Muscle layer of colon (tissue), 2 donors: ENCODE measurements around the gene ADAMTS2.

Experiments used
- H3K27ac ChIP-seq: one replicate; pipeline ENCODE4 v1.7.0; 2013; ENCODE audit warnings: low read depth, mild to moderate bottlenecking, low read length, moderate library complexity
- H3K27me3 ChIP-seq, 2 donors: one replicate each; pipeline ENCODE4 v1.7.0; 2013; ENCODE audit warnings: low read length in 2 of 2, mild to moderate bottlenecking in 2 of 2; ENCODE audit not compliant: insufficient read depth in 2 of 2, control insufficient read depth in 1 of 2
- H3K36me3 ChIP-seq: one replicate; pipeline ENCODE4 v1.7.0; 2013; ENCODE audit warnings: mild to moderate bottlenecking, low read length; ENCODE audit not compliant: insufficient read depth
- H3K4me1 ChIP-seq: one replicate; pipeline ENCODE4 v1.7.0; 2013; ENCODE audit warnings: mild to moderate bottlenecking, low read length; ENCODE audit not compliant: insufficient read depth
- H3K4me3 ChIP-seq, 2 donors: one replicate each; pipeline ENCODE4 v1.7.0; 2013; ENCODE audit warnings: low read length in 2 of 2, low read depth in 1 of 2, mild to moderate bottlenecking in 1 of 2, moderate library complexity in 1 of 2
- H3K9ac ChIP-seq: one replicate; pipeline ENCODE4 v1.7.0; 2013; ENCODE audit warnings: low read length
- H3K9me3 ChIP-seq: one replicate; pipeline ENCODE4 v1.7.0; 2013; ENCODE audit warnings: mild to moderate bottlenecking, low read length
- donor health status: abdominal sarcoma.
- donor health status: Adenocarcinoma of cecum.

Gene ADAMTS2

GRCh38 chr5:179345433-179346321 is at the start of gene ADAMTS2:
Gene ADAMTS2 (minus strand): TSS chr5:179345461. CDS start chr5:179345328, 133 bp downstream.
- H3K27me3 ChIP-seq = peaks cover 0 to 3% of the 10 kb centered on the region in 2 donors
- H3K4me3 ChIP-seq = peak within 1 kb of the TSS; percentile 60 to 71
- peaks cover 13% of the 10 kb centered on the region for H3K4me1 ChIP-seq
- no peaks in the 10 kb centered on the region for H3K9me3 ChIP-seq
- H3K27ac ChIP-seq = peak within 1 kb of the TSS; percentile 58
- H3K9ac ChIP-seq = no peak within 1 kb of the TSS
- no peaks in the 10 kb centered on the region for H3K36me3 ChIP-seq

- H3K9ac ChIP-seq = no peak overlapping the region
- H3K9me3 ChIP-seq = peaks cover 6% of the 10 kb centered on the region
- no peak overlapping the region for H3K4me3 ChIP-seq
- no peak overlapping the region for H3K27ac ChIP-seq
- H3K27me3 ChIP-seq = no peaks in the 10 kb centered on the region
- H3K36me3 ChIP-seq = no peaks in the 10 kb centered on the region
- H3K4me1 ChIP-seq = no peaks in the 10 kb centered on the region
Observed at GRCh38 chr5:179393078-179393477, 47.8 kb upstream of the ADAMTS2 start.

- Histone ChIP-seq H3K4me3 (no peak overlapping the region), H3K9me3 (peaks cover 6% of the 10 kb centered on the region), H3K4me1 (no peaks in the 10 kb centered on the region), H3K36me3 (no peaks in the 10 kb centered on the region), H3K27me3 (peaks cover 0 to 4% of the 10 kb centered on the region in 2 donors), H3K9ac (no peak overlapping the region), H3K27ac (no peak overlapping the region)
Observed at GRCh38 chr5:179387151-179388110, 42.2 kb upstream of the ADAMTS2 start.

GRCh38 chr5:179385914-179386313 is 40.7 kb upstream of the ADAMTS2 start:
- H3K4me3 ChIP-seq = no peak overlapping the region
- peaks cover 3% of the 10 kb centered on the region for H3K9me3 ChIP-seq
- H3K27ac ChIP-seq = no peak overlapping the region
- no peaks in the 10 kb centered on the region for H3K36me3 ChIP-seq
- H3K27me3 ChIP-seq = peaks cover 0 to 4% of the 10 kb centered on the region in 2 donors
- H3K4me1 ChIP-seq = no peaks in the 10 kb centered on the region
- H3K9ac ChIP-seq = no peak overlapping the region

GRCh38 chr5:179382486-179382885 is 37.2 kb upstream of the ADAMTS2 start:
- H3K4me3 ChIP-seq = no peak overlapping the region
- no peak overlapping the region for H3K27ac ChIP-seq
- no peaks in the 10 kb centered on the region for H3K36me3 ChIP-seq
- no peak overlapping the region for H3K9ac ChIP-seq
- no peaks in the 10 kb centered on the region for H3K9me3 ChIP-seq
- H3K4me1 ChIP-seq = no peaks in the 10 kb centered on the region
- peaks cover 0 to 4% of the 10 kb centered on the region in 2 donors for H3K27me3 ChIP-seq

GRCh38 chr5:179381691-179382090 is 36.4 kb upstream of the ADAMTS2 start:
- H3K27ac ChIP-seq = no peak overlapping the region
- H3K27me3 ChIP-seq = peaks cover 0 to under 1% of the 10 kb centered on the region in 2 donors
- no peaks in the 10 kb centered on the region for H3K36me3 ChIP-seq
- H3K4me1 ChIP-seq = no peaks in the 10 kb centered on the region
- no peaks in the 10 kb centered on the region for H3K9me3 ChIP-seq
- H3K4me3 ChIP-seq = no peak overlapping the region
- no peak overlapping the region for H3K9ac ChIP-seq

GRCh38 chr5:179380211-179381035 is 35.2 kb upstream of the ADAMTS2 start:
- Histone ChIP-seq H3K27ac (no peak overlapping the region), H3K4me3 (no peak overlapping the region), H3K9ac (no peak overlapping the region), H3K4me1 (no peaks in the 10 kb centered on the region), H3K9me3 (no peaks in the 10 kb centered on the region), H3K27me3 (no peaks in the 10 kb centered on the region), H3K36me3 (no peaks in the 10 kb centered on the region)

- H3K4me1 ChIP-seq = no peaks in the 10 kb centered on the region
- H3K27ac ChIP-seq = no peak overlapping the region
- no peaks in the 10 kb centered on the region for H3K9me3 ChIP-seq
- H3K4me3 ChIP-seq = no peak overlapping the region
- H3K9ac ChIP-seq = no peak overlapping the region
- H3K27me3 ChIP-seq = no peaks in the 10 kb centered on the region
- no peaks in the 10 kb centered on the region for H3K36me3 ChIP-seq
Observed at GRCh38 chr5:179379321-179379890, 34.1 kb upstream of the ADAMTS2 start.

GRCh38 chr5:179378441-179379271 is 33.4 kb upstream of the ADAMTS2 start:
- Histone ChIP-seq H3K4me3 (no peak overlapping the region), H3K27me3 (no peaks in the 10 kb centered on the region), H3K27ac (no peak overlapping the region)

GRCh38 chr5:179378116-179378440 is 32.8 kb upstream of the ADAMTS2 start:
- Histone ChIP-seq H3K9me3 (no peaks in the 10 kb centered on the region), H3K9ac (no peak overlapping the region), H3K36me3 (no peaks in the 10 kb centered on the region), H3K4me1 (no peaks in the 10 kb centered on the region), H3K27me3 (no peaks in the 10 kb centered on the region), H3K4me3 (no peak overlapping the region), H3K27ac (no peak overlapping the region)

More at GRCh38 chr5:179378441-179379271, 33.4 kb upstream of the ADAMTS2 start:
- Histone ChIP-seq H3K4me1 (no peaks in the 10 kb centered on the region), H3K36me3 (no peaks in the 10 kb centered on the region), H3K9me3 (no peaks in the 10 kb centered on the region), H3K9ac (no peak overlapping the region)
